Small intestine (tissue), 7 donors: ENCODE data around the gene GARNL3. TPM values are rescaled to one million over a fixed set of nuclear protein-coding genes. Genes with fewer than 3 reads are reported as not detected.

Experiments used
- DNase-seq, 2 donors: peaks; one replicate each; pipeline versions ENCODE4 v3.0.0 to v3.0.0-alpha.2; 2013
- FAIRE-seq: peaks from 2 replicates; lab custom pipeline; 2012; peaks lifted over from hg19 to GRCh38; lab: Jason Lieb, UNC
- H3K27ac ChIP-seq, 3 donors: one replicate each; pipeline ENCODE4 v1.5.1; 2013; ENCODE audit warnings: low read length in 2 of 3, mild to moderate bottlenecking in 2 of 3, control low read depth in 1 of 3, inconsistent platforms in 1 of 3, low read depth in 1 of 3, moderate library complexity in 1 of 3
- H3K27me3 ChIP-seq, 3 donors: one replicate each; pipeline ENCODE4 v1.6.1; 2013; ENCODE audit warnings: low read length in 3 of 3, inconsistent platforms in 1 of 3; ENCODE audit not compliant: control insufficient read depth in 3 of 3, insufficient read depth in 3 of 3
- H3K36me3 ChIP-seq, 3 donors: one replicate each; pipeline ENCODE4 v1.6.1; 2013; ENCODE audit warnings: low read length in 3 of 3, inconsistent platforms in 1 of 3, low read depth in 1 of 3, mild to moderate bottlenecking in 1 of 3, moderate library complexity in 1 of 3; ENCODE audit not compliant: control insufficient read depth in 3 of 3, insufficient read depth in 2 of 3
- H3K4me1 ChIP-seq, 3 donors: one replicate each; pipeline ENCODE4 v1.6.1; 2013; ENCODE audit warnings: low read length in 2 of 3, inconsistent platforms in 1 of 3, low read depth in 1 of 3, mild to moderate bottlenecking in 1 of 3, moderate library complexity in 1 of 3; ENCODE audit not compliant: control insufficient read depth in 3 of 3, insufficient read depth in 2 of 3
- H3K4me3 ChIP-seq, 3 donors: one replicate each; pipeline ENCODE4 v1.5.1; 2013; ENCODE audit warnings: low read length in 3 of 3, control low read depth in 1 of 3, inconsistent platforms in 1 of 3, low read depth in 1 of 3, mild to moderate bottlenecking in 1 of 3, moderate library complexity in 1 of 3
- H3K9me3 ChIP-seq, 2 donors: one replicate each; pipeline ENCODE4 v1.6.1; 2013; ENCODE audit warnings: low read depth in 1 of 2, low read length in 1 of 2; ENCODE audit not compliant: control insufficient read depth in 2 of 2, insufficient read depth in 1 of 2
- WGBS, 3 donors: extraction: QIAGEN DNeasy Blood & Tissue Kit; methylation state at CpG; one replicate each; pipeline ENCODE4 v1.1.7; 2013; 5-methylcytosine and 5-hydroxymethylcytosine counted together
- polyA plus RNA-seq, 4 donors: library from polyadenylated mRNA; stranded (reverse) in 3 of 4; unstranded in 1 of 4; fragments of 200-250 nt in 3 of 4; fragments of 120-200 nt in 1 of 4; gene quantifications; one replicate each; pipeline versions ENCODE4 v1.2.1 to v1.2.3, GENCODE V29; 2013
- donor health status: healthy with polysubstance abuse.
- donor health status: control.
- donor health status: control.
- donor health status: Bipolar disorder and iron deficiency.
- donor health status: healthy.

The GARNL3 gene
- polyA plus RNA-seq, 4 donors, result 1.6 to 11.3 (median 3.5) TPM

- FAIRE-seq, result no peak
- no peaks in the 10 kb centered on the region for H3K27me3 ChIP-seq
These were observed 8.2 kb upstream of the GARNL3 start for GRCh38 chr9:127256324-127256723.

GRCh38 chr9:127258606-127259471 lies 5.7 kb upstream of the GARNL3 start:
- DNase-seq (no peak), FAIRE-seq (no peak)
- Histone ChIP-seq H3K4me3 (no peak overlapping the region), H3K27me3 (no peaks in the 10 kb centered on the region), H3K27ac (peak overlapping the region in 1 of 3 donors; percentile 22), H3K36me3 (peaks cover 0 to 10% (median 0%) of the 10 kb centered on the region in 3 donors), H3K9me3 (no peaks in the 10 kb centered on the region), H3K4me1 (no peaks in the 10 kb centered on the region)
- 83 to 95% (median 93%) methylated on average over 7 of the region's 7 CpGs for WGBS, 3 donors

More at GRCh38 chr9:127256324-127256723, 8.2 kb upstream of the GARNL3 start:
- Histone ChIP-seq H3K9me3 (no peaks in the 10 kb centered on the region), H3K36me3 (peaks cover 0 to 2% (median 0%) of the 10 kb centered on the region in 3 donors), H3K4me3 (no peak overlapping the region), H3K4me1 (no peaks in the 10 kb centered on the region), H3K27ac (no peak overlapping the region)
- DNase-seq, result no peak
- WGBS, 3 donors, result 81 to 87% (median 83%) methylated on average over 5 of the region's 5 CpGs

DNA sequence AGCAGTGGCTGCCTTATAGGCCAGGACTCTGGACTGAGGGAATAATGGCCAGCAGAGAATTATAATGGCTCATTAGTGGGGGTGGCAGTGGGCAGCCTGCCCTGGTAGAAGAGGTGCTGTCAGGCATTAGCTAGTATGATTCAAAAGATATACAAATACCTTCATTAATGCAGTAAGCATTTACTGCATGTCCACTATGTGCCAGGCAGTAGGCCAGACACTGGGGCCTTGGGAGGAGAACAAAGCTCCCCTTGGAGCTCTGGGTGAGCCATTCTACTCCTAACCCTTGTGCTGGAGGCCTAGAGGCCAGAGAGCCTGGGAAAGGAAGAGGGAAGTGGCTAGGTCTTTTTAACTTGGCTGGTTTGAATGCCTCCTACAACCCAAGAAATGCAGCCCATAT lies 2.0 kb upstream of the GARNL3 start:
- DNase-seq, result no peak
- no peak overlapping the region for H3K27ac ChIP-seq
- no peaks in the 10 kb centered on the region for H3K9me3 ChIP-seq
- H3K4me3 ChIP-seq, result no peak overlapping the region
- H3K36me3 ChIP-seq, result peaks cover 0 to 8% (median 0%) of the 10 kb centered on the region in 3 donors
- H3K4me1 ChIP-seq, result no peaks in the 10 kb centered on the region
- FAIRE-seq, result no peak
- H3K27me3 ChIP-seq, result no peaks in the 10 kb centered on the region

DNA sequence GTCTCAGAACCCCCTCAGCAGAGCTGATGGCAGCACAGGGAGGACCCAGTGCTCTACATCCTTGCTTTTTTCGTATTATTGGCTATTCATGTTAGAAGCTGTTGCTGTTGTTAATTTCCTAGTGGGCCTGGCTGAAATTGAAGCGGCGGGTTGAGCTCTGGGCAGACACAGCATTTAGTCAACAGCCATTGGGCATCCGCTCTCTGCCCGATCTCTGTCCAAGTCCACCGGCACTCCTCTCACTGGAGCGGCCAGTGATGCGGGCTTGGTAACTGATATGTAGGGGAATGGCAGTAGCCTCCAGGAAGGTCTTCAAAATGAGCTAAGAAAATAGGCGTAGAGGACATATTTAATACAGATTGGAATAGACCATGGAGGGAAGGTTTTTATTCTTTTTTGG lies 1.3 kb upstream of the GARNL3 start:
- FAIRE-seq (no peak), DNase-seq (no peak)
- Histone ChIP-seq H3K27me3 (no peaks in the 10 kb centered on the region), H3K4me1 (no peaks in the 10 kb centered on the region), H3K4me3 (no peak overlapping the region), H3K9me3 (no peaks in the 10 kb centered on the region), H3K27ac (no peak overlapping the region), H3K36me3 (peaks cover 0 to 8% (median 0%) of the 10 kb centered on the region in 3 donors)
- WGBS, 3 donors, result 94 to 96% (median 96%) methylated on average over 9 of the region's 9 CpGs

GRCh38 chr9:127263664-127264063 lies 910 bp upstream of the GARNL3 start:
- Histone ChIP-seq H3K27ac (no peak overlapping the region), H3K4me3 (no peak overlapping the region), H3K27me3 (no peaks in the 10 kb centered on the region), H3K9me3 (no peaks in the 10 kb centered on the region), H3K36me3 (peaks cover 0 to 8% (median 0%) of the 10 kb centered on the region in 3 donors), H3K4me1 (no peaks in the 10 kb centered on the region)
- no peak for FAIRE-seq
- no peak for DNase-seq

- H3K36me3 ChIP-seq, result peaks cover 0 to 4% (median 0%) of the 10 kb centered on the region in 3 donors
- FAIRE-seq (no peak), DNase-seq (no peak)
- H3K27ac ChIP-seq, result no peak overlapping the region
- no peaks in the 10 kb centered on the region for H3K27me3 ChIP-seq
- no peaks in the 10 kb centered on the region for H3K4me1 ChIP-seq
- no peaks in the 10 kb centered on the region for H3K9me3 ChIP-seq
- no peak overlapping the region for H3K4me3 ChIP-seq
- 79 to 81% (median 81%) methylated on average over 5 of the region's 5 CpGs for whole genome bisulfite sequencing, 3 donors
These were observed 3.4 kb downstream of the GARNL3 start for GRCh38 chr9:127267793-127268525.

DNA sequence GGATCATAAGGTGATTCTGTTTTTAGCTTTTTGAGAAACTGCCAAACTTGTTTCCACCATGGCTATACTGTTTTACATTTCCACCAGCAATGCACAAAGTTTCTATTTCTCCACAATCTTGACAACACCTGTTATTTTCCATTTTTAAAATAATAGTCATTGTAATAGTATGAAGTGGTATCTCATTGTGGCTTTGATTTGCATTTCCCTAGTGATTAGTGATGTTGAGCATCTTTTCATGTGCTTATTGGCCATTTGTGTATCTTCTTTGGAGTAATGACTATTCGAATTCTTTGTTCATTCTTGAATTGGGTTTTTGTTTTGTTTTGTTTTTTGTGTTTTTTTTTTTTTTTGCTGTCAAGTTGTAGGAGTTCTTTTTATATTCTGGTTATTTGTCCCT lies 4.9 kb downstream of the GARNL3 start:
- Histone ChIP-seq H3K4me1 (no peaks in the 10 kb centered on the region), H3K36me3 (peaks cover 0 to 3% (median 0%) of the 10 kb centered on the region in 3 donors), H3K4me3 (no peak overlapping the region), H3K27me3 (no peaks in the 10 kb centered on the region), H3K9me3 (no peaks in the 10 kb centered on the region), H3K27ac (no peak overlapping the region)
- 90 to 94% (median 92%) methylated on average over 1 of the region's 1 CpG for WGBS, 3 donors
- FAIRE-seq, result no peak
- DNase-seq, result no peak

DNA sequence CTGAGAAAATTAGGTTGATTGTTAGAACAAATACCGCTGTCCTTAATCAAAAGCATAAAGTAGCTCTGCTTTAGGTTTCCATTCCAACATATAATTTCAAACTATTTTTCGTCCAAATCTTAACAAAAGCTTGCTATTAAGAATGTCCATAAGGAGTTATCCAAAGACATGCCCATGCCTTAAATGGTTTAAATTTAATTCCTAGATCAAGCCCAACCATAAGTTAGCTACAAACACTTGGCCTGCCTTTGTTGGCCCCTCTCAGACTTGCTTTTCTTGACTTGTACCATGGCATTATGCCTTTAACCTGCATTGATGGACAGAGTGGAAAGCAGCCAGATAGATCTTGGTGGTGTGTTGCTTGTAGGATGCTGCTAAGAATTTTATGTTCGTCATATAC lies 8.8 kb downstream of the GARNL3 start:
- Histone ChIP-seq H3K4me1 (no peaks in the 10 kb centered on the region), H3K4me3 (no peak overlapping the region), H3K27ac (no peak overlapping the region), H3K27me3 (no peaks in the 10 kb centered on the region), H3K36me3 (peaks cover 0 to 3% (median 0%) of the 10 kb centered on the region in 3 donors), H3K9me3 (no peaks in the 10 kb centered on the region)
- FAIRE-seq (no peak), DNase-seq (no peak)
- WGBS, 3 donors, result 88 to 95% (median 89%) methylated on average over 3 of the region's 3 CpGs
